Activated naive CD4-positive, alpha-beta T cell treated with anti-CD3 and anti-CD28 coated beads, Interleukin-2, amount 50 U/mL, for 72 hours (primary cell): ENCODE measurements around the gene FAM8A1. TPM values are rescaled to one million over a fixed set of nuclear protein-coding genes. Genes with fewer than 3 reads are reported as not detected.
"Not testable (repeated sequence)": the region's sequence is repeated elsewhere in the genome, so short reads cannot be mapped to it uniquely, and the experiment has no call there.

Experiments
- ATAC-seq, 2 donors: fragments of 150-1000 bp; cut with Tn5 transposase; 2 replicates each; pipeline ENCODE4 v1.10.0; 2021; ENCODE audit warnings: mild to moderate bottlenecking in 2 of 2, moderate library complexity in 2 of 2
- DNase-seq, 2 donors: peaks; one replicate each; pipeline ENCODE4 v3.0.0; 2021 to 2022; ENCODE audit warnings: low spot score in 2 of 2
- H3K27ac Mint-ChIP-seq, 2 donors: one replicate each; pipeline ENCODE4 v1.8.0; 2022; ENCODE audit warnings: mild to moderate bottlenecking in 2 of 2, mixed read lengths in 2 of 2
- H3K36me3 Mint-ChIP-seq, 2 donors: one replicate each; pipeline ENCODE4 v1.8.0; 2022; ENCODE audit warnings: mixed read lengths in 2 of 2
- H3K9me3 Mint-ChIP-seq, 2 donors: one replicate each; pipeline ENCODE4 v1.8.0; 2022; ENCODE audit warnings: mixed read lengths in 2 of 2
- total RNA-seq, 2 donors: library from RNA; stranded (reverse); gene quantifications; one replicate each; pipeline ENCODE4 v1.2.3, GENCODE V29; 2022

FAM8A1 gene
- 1 to 10 TPM; 3.9 TPM for total RNA-seq

GRCh38 chr6:17599877-17600526 lies at the start of gene FAM8A1:
FAM8A1 (plus strand) TSS chr6:17600302; CDS start chr6:17600410, 108 bp downstream.
- H3K36me3 Mint-ChIP-seq = peaks cover 6% of the 10 kb centered on the region in 2 donors
- ATAC-seq = peak; percentile 89 to 90
- peak; percentile 92 to 94 for DNase-seq
- H3K27ac Mint-ChIP-seq = peak within 1 kb of the TSS; percentile 63 to 75
- H3K9me3 Mint-ChIP-seq = no peaks in the 10 kb centered on the region

GRCh38 chr6:17551383-17551958 lies 48.6 kb upstream of the FAM8A1 start:
- Mint-ChIP-seq H3K9me3 (no peaks in the 10 kb centered on the region), H3K27ac (no peak overlapping the region), H3K36me3 (no peaks in the 10 kb centered on the region)
- ATAC-seq (no peak), DNase-seq (no peak)

GRCh38 chr6:17552861-17553260 lies 47.2 kb upstream of the FAM8A1 start:
- H3K9me3 Mint-ChIP-seq = no peaks in the 10 kb centered on the region
- DNase-seq (no peak), ATAC-seq (no peak)
- H3K27ac Mint-ChIP-seq = no peak overlapping the region
- H3K36me3 Mint-ChIP-seq = no peaks in the 10 kb centered on the region

GRCh38 chr6:17556014-17556413 lies 44.1 kb upstream of the FAM8A1 start:
- no peaks in the 10 kb centered on the region for H3K36me3 Mint-ChIP-seq
- DNase-seq (no peak), ATAC-seq (no peak)
- H3K9me3 Mint-ChIP-seq = peaks cover 0 to 2% of the 10 kb centered on the region in 2 donors
- H3K27ac Mint-ChIP-seq = no peak overlapping the region

GRCh38 chr6:17562636-17563035 lies 37.5 kb upstream of the FAM8A1 start:
- Mint-ChIP-seq H3K27ac (no peak overlapping the region), H3K9me3 (peaks cover 7 to 8% of the 10 kb centered on the region in 2 donors), H3K36me3 (peaks cover 9 to 12% of the 10 kb centered on the region in 2 donors)
- DNase-seq = no peak
- no peak for ATAC-seq

- DNase-seq = no peak
- peaks cover 7 to 8% of the 10 kb centered on the region in 2 donors for H3K9me3 Mint-ChIP-seq
- H3K36me3 Mint-ChIP-seq = peaks cover 9 to 12% of the 10 kb centered on the region in 2 donors
- no peak for ATAC-seq
- H3K27ac Mint-ChIP-seq = no peak overlapping the region
Observed at GRCh38 chr6:17565399-17565798, 34.7 kb upstream of the FAM8A1 start.

- Mint-ChIP-seq H3K27ac (no peak overlapping the region), H3K9me3 (peaks cover 6 to 10% of the 10 kb centered on the region in 2 donors), H3K36me3 (peaks cover 0 to 5% of the 10 kb centered on the region in 2 donors)
- DNase-seq (no peak), ATAC-seq (no peak)
Observed at GRCh38 chr6:17574866-17575560, 25.1 kb upstream of the FAM8A1 start.

- no peak for DNase-seq
- H3K27ac Mint-ChIP-seq = no peak overlapping the region
- H3K9me3 Mint-ChIP-seq = peaks cover 6 to 10% of the 10 kb centered on the region in 2 donors
- H3K36me3 Mint-ChIP-seq = peaks cover 0 to 11% of the 10 kb centered on the region in 2 donors
- ATAC-seq = no peak
Observed at GRCh38 chr6:17577059-17577458, 23.0 kb upstream of the FAM8A1 start.

- H3K36me3 Mint-ChIP-seq = peaks cover 0 to 11% of the 10 kb centered on the region in 2 donors
- H3K27ac Mint-ChIP-seq = no peak overlapping the region
- peak; percentile 81 to 86 for ATAC-seq
- peak in 1 of 2 donors; percentile 32 for DNase-seq
- peaks cover 6 to 10% of the 10 kb centered on the region in 2 donors for H3K9me3 Mint-ChIP-seq
Observed at GRCh38 chr6:17580518-17581048, 19.5 kb upstream of the FAM8A1 start.

GRCh38 chr6:17581282-17581681 lies 18.8 kb upstream of the FAM8A1 start:
- not testable (repeated sequence) for H3K27ac Mint-ChIP-seq, ATAC-seq, DNase-seq
- peaks cover 6 to 10% of the 10 kb centered on the region in 2 donors for H3K9me3 Mint-ChIP-seq
- H3K36me3 Mint-ChIP-seq = peaks cover 0 to 11% of the 10 kb centered on the region in 2 donors

- DNase-seq (no peak), ATAC-seq (no peak)
- peaks cover 0 to 6% of the 10 kb centered on the region in 2 donors for H3K36me3 Mint-ChIP-seq
- H3K9me3 Mint-ChIP-seq = no peaks in the 10 kb centered on the region
- H3K27ac Mint-ChIP-seq = no peak overlapping the region
Observed at GRCh38 chr6:17583811-17584210, 16.3 kb upstream of the FAM8A1 start.

- no peak overlapping the region for H3K27ac Mint-ChIP-seq
- no peaks in the 10 kb centered on the region for H3K9me3 Mint-ChIP-seq
- DNase-seq (no peak), ATAC-seq (peak; percentile 49 to 72)
- H3K36me3 Mint-ChIP-seq = peaks cover 0 to 6% of the 10 kb centered on the region in 2 donors
Observed at GRCh38 chr6:17584241-17584803, 15.8 kb upstream of the FAM8A1 start.

GRCh38 chr6:17585766-17586490 lies 14.2 kb upstream of the FAM8A1 start:
- no peak overlapping the region for H3K27ac Mint-ChIP-seq
- DNase-seq (no peak), ATAC-seq (peak in 1 of 2 donors; percentile 25)
- no peaks in the 10 kb centered on the region for H3K9me3 Mint-ChIP-seq
- H3K36me3 Mint-ChIP-seq = peaks cover 0 to 4% of the 10 kb centered on the region in 2 donors

GRCh38 chr6:17586623-17587022 lies 13.5 kb upstream of the FAM8A1 start:
- DNase-seq, H3K27ac Mint-ChIP-seq, H3K9me3 Mint-ChIP-seq, H3K36me3 Mint-ChIP-seq, ATAC-seq: not testable (repeated sequence)

GRCh38 chr6:17588011-17588410 lies 12.1 kb upstream of the FAM8A1 start:
- Mint-ChIP-seq H3K27ac (no peak overlapping the region), H3K9me3 (no peaks in the 10 kb centered on the region), H3K36me3 (no peaks in the 10 kb centered on the region)
- no peak for ATAC-seq
- no peak for DNase-seq

GRCh38 chr6:17589406-17590096 lies 10.6 kb upstream of the FAM8A1 start:
- ATAC-seq (peak; percentile 74 to 83), DNase-seq (no peak)
- no peaks in the 10 kb centered on the region for H3K9me3 Mint-ChIP-seq
- no peak overlapping the region for H3K27ac Mint-ChIP-seq
- H3K36me3 Mint-ChIP-seq = no peaks in the 10 kb centered on the region
